HepG2 (cell line): ENCODE data around the gene HABP4. TPM values are rescaled to one million over a fixed set of nuclear protein-coding genes. Genes with fewer than 3 reads are reported as not detected.

Source experiments
- AHR ChIP-seq: IDR thresholded peaks from 2 replicates; pipeline ENCODE4 v1.6.1; 2018; ENCODE audit warnings: missing genetic modification reagents, missing compliant biosample characterization
- HNRNPL ChIP-seq: fragments of 200-400 bp; formaldehyde crosslinking; IDR thresholded peaks from 2 replicates; pipeline ENCODE4 v1.6.1; 2017; ENCODE audit warnings: mild to moderate bottlenecking, low read depth, low read length
- HNRNPLL ChIP-seq: fragments of 200-400 bp; formaldehyde crosslinking; IDR thresholded peaks from 2 replicates; pipeline ENCODE4 v1.6.1; 2017; ENCODE audit warnings: mild to moderate bottlenecking, low read depth, low read length; ENCODE audit not compliant: poor library complexity, severe bottlenecking
- ISX ChIP-seq: sonication (generic); formaldehyde crosslinking; conservative IDR thresholded peaks from 2 replicates; pipeline ENCODE4 v1.5.0; 2020; ENCODE audit warnings: missing genetic modification reagents
- MIXL1 ChIP-seq: IDR thresholded peaks from 2 replicates; pipeline ENCODE4 v1.6.1; 2016
- PHF5A ChIP-seq: IDR thresholded peaks from one replicate; pipeline ENCODE4 v1.6.1; 2018; ENCODE audit warnings: low read depth, missing genetic modification reagents; ENCODE audit not compliant: unreplicated experiment
- ZBTB42 ChIP-seq: sonication (generic); formaldehyde crosslinking; IDR thresholded peaks from 2 replicates; pipeline ENCODE4 v1.5.0; 2020; ENCODE audit warnings: mild to moderate bottlenecking, missing genetic modification reagents
- ZMYM2 ChIP-seq: sonication (generic); formaldehyde crosslinking; IDR thresholded peaks from 2 replicates; pipeline ENCODE4 v1.8.0; 2022; ENCODE audit warnings: mild to moderate bottlenecking, missing genetic modification reagents
- ZNF746 ChIP-seq: sonication (generic); formaldehyde crosslinking; IDR thresholded peaks from 2 replicates; pipeline ENCODE4 v1.8.0; 2022; ENCODE audit warnings: mild to moderate bottlenecking, missing genetic modification reagents
- ZSCAN31 ChIP-seq: sonication (generic); formaldehyde crosslinking; IDR thresholded peaks from 2 replicates; pipeline ENCODE4 v1.5.0; 2020; ENCODE audit warnings: low read depth, mild to moderate bottlenecking, missing genetic modification reagents
- polyA plus RNA-seq, 8 experiments: library from polyadenylated mRNA; depleted of rRNA in 3 of 8; stranded (reverse) in 7 of 8; unstranded in 1 of 8; fragments of >200 nt; fragmentation: Illumina TruSeq in 4 of 8; extraction: Trizol in 4 of 8; gene quantifications; 2 replicates each; pipeline versions ENCODE4 v1.2.1 to v1.2.3, GENCODE V29; 2011 to 2016; ENCODE audit warnings: low read depth in 4 of 8, missing spikeins in 1 of 8, mixed read lengths in 1 of 8; ENCODE audit not compliant: insufficient read depth in 1 of 8
- total RNA-seq, 5 experiments: library from RNA; depleted of rRNA; stranded (reverse); fragments of >200 nt; fragmentation: Illumina TruSeq; extraction: Trizol; gene quantifications; 2 replicates each; pipeline ENCODE4 v1.2.3, GENCODE V29; 2016; ENCODE audit warnings: low read depth in 1 of 5
- TF ChIP-seq, protein P1 (sequence below): IDR thresholded peaks from 2 replicates; pipeline ENCODE4 v1.6.1; 2016; ENCODE audit warnings: low read depth, missing genetic modification reagents, missing compliant biosample characterization
- TF ChIP-seq, protein P2 (sequence below): sonication (generic); formaldehyde crosslinking; conservative IDR thresholded peaks from 2 replicates; pipeline ENCODE4 v1.4.0; 2020; ENCODE audit warnings: mild to moderate bottlenecking, missing genetic modification reagents, moderate library complexity
- TF ChIP-seq, protein P3 (sequence below): sonication (generic); formaldehyde crosslinking; IDR thresholded peaks from 2 replicates; pipeline ENCODE4 v1.5.0; 2020; ENCODE audit warnings: mild to moderate bottlenecking, missing genetic modification reagents
- TF ChIP-seq, protein P4 (sequence below): sonication (generic); formaldehyde crosslinking; IDR thresholded peaks from 2 replicates; pipeline ENCODE4 v1.5.0; 2020; ENCODE audit warnings: mild to moderate bottlenecking, missing genetic modification reagents

HABP4 gene
- total and polyA plus RNA-seq, 2 of the 13 experiments (the other 11 are each of a cell fraction or from before 2014, with no cell fraction given) = 14.3 to 26.6 TPM

DNA sequence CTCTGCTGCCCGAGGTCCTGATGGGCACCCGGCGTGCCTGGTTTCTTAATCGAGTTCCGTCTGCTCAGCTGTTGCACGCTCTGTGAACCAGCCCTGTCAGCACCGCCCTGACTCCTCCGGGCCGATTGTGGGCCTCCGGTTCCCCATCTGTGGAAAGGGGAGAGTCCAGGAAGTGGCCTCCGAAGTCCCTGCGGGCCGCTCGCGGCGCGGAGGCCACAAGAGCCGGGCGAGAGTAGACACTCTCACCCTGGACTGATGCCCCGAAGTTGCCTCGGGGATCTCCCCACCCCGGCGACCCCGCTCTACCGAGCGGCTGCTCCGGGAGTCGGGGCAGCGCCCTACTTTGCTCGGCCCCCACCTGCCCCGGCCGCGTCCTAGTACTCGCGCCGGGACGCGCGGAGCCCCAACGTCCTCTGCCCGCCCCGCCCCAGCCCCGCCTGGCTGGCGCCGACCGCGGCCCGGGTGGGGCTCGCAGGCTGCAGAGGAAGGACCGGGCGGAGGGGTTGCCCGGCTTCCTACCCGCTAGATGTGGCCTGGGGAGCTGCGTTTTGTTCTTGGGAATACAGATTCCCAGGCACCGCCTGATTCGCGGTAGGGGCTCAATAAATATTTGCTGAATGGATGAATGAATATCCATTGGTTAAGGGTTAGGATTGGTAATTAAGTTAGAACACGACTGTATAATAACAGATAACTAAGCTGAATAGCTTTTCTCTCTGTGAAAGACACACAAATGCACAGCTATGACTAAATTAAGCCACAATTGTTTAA, 30.9 kb upstream of the HABP4 start (continued):
- TF ChIP-seq, protein P1, sequence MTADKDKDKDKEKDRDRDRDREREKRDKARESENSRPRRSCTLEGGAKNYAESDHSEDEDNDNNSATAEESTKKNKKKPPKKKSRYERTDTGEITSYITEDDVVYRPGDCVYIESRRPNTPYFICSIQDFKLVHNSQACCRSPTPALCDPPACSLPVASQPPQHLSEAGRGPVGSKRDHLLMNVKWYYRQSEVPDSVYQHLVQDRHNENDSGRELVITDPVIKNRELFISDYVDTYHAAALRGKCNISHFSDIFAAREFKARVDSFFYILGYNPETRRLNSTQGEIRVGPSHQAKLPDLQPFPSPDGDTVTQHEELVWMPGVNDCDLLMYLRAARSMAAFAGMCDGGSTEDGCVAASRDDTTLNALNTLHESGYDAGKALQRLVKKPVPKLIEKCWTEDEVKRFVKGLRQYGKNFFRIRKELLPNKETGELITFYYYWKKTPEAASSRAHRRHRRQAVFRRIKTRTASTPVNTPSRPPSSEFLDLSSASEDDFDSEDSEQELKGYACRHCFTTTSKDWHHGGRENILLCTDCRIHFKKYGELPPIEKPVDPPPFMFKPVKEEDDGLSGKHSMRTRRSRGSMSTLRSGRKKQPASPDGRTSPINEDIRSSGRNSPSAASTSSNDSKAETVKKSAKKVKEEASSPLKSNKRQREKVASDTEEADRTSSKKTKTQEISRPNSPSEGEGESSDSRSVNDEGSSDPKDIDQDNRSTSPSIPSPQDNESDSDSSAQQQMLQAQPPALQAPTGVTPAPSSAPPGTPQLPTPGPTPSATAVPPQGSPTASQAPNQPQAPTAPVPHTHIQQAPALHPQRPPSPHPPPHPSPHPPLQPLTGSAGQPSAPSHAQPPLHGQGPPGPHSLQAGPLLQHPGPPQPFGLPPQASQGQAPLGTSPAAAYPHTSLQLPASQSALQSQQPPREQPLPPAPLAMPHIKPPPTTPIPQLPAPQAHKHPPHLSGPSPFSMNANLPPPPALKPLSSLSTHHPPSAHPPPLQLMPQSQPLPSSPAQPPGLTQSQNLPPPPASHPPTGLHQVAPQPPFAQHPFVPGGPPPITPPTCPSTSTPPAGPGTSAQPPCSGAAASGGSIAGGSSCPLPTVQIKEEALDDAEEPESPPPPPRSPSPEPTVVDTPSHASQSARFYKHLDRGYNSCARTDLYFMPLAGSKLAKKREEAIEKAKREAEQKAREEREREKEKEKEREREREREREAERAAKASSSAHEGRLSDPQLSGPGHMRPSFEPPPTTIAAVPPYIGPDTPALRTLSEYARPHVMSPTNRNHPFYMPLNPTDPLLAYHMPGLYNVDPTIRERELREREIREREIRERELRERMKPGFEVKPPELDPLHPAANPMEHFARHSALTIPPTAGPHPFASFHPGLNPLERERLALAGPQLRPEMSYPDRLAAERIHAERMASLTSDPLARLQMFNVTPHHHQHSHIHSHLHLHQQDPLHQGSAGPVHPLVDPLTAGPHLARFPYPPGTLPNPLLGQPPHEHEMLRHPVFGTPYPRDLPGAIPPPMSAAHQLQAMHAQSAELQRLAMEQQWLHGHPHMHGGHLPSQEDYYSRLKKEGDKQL (CRISPR knock-in tag) = 0 out of 2 replicates have a peak, but pooled peaks have one; percentile 47
- TF ChIP-seq ZSCAN31 (CRISPR knock-in tag) (no peak), HNRNPL (peak; percentile 30; the same call in 1 of the 2 replicates), MIXL1 (no peak; the same call in none of the 2 replicates), HNRNPLL (peak; percentile 69), ISX (no peak), ZNF746 (CRISPR knock-in tag) (peak; percentile 41; the same call in 1 of the 2 replicates), ZBTB42 (CRISPR knock-in tag) (peak; percentile 16; the same call in 1 of the 2 replicates), PHF5A (no peak), ZMYM2 (CRISPR knock-in tag) (no peak), AHR (CRISPR knock-in tag) (peak; percentile 31; the same call in 1 of the 2 replicates)
- TF ChIP-seq, protein P2, sequence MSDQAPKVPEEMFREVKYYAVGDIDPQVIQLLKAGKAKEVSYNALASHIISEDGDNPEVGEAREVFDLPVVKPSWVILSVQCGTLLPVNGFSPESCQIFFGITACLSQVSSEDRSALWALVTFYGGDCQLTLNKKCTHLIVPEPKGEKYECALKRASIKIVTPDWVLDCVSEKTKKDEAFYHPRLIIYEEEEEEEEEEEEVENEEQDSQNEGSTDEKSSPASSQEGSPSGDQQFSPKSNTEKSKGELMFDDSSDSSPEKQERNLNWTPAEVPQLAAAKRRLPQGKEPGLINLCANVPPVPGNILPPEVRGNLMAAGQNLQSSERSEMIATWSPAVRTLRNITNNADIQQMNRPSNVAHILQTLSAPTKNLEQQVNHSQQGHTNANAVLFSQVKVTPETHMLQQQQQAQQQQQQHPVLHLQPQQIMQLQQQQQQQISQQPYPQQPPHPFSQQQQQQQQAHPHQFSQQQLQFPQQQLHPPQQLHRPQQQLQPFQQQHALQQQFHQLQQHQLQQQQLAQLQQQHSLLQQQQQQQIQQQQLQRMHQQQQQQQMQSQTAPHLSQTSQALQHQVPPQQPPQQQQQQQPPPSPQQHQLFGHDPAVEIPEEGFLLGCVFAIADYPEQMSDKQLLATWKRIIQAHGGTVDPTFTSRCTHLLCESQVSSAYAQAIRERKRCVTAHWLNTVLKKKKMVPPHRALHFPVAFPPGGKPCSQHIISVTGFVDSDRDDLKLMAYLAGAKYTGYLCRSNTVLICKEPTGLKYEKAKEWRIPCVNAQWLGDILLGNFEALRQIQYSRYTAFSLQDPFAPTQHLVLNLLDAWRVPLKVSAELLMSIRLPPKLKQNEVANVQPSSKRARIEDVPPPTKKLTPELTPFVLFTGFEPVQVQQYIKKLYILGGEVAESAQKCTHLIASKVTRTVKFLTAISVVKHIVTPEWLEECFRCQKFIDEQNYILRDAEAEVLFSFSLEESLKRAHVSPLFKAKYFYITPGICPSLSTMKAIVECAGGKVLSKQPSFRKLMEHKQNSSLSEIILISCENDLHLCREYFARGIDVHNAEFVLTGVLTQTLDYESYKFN (CRISPR knock-in tag) = peak; percentile 51
- TF ChIP-seq, protein P3, sequence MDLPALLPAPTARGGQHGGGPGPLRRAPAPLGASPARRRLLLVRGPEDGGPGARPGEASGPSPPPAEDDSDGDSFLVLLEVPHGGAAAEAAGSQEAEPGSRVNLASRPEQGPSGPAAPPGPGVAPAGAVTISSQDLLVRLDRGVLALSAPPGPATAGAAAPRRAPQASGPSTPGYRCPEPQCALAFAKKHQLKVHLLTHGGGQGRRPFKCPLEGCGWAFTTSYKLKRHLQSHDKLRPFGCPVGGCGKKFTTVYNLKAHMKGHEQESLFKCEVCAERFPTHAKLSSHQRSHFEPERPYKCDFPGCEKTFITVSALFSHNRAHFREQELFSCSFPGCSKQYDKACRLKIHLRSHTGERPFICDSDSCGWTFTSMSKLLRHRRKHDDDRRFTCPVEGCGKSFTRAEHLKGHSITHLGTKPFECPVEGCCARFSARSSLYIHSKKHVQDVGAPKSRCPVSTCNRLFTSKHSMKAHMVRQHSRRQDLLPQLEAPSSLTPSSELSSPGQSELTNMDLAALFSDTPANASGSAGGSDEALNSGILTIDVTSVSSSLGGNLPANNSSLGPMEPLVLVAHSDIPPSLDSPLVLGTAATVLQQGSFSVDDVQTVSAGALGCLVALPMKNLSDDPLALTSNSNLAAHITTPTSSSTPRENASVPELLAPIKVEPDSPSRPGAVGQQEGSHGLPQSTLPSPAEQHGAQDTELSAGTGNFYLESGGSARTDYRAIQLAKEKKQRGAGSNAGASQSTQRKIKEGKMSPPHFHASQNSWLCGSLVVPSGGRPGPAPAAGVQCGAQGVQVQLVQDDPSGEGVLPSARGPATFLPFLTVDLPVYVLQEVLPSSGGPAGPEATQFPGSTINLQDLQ (CRISPR knock-in tag) = no peak; the same call in 1 of the 2 replicates
- TF ChIP-seq, protein P4, sequence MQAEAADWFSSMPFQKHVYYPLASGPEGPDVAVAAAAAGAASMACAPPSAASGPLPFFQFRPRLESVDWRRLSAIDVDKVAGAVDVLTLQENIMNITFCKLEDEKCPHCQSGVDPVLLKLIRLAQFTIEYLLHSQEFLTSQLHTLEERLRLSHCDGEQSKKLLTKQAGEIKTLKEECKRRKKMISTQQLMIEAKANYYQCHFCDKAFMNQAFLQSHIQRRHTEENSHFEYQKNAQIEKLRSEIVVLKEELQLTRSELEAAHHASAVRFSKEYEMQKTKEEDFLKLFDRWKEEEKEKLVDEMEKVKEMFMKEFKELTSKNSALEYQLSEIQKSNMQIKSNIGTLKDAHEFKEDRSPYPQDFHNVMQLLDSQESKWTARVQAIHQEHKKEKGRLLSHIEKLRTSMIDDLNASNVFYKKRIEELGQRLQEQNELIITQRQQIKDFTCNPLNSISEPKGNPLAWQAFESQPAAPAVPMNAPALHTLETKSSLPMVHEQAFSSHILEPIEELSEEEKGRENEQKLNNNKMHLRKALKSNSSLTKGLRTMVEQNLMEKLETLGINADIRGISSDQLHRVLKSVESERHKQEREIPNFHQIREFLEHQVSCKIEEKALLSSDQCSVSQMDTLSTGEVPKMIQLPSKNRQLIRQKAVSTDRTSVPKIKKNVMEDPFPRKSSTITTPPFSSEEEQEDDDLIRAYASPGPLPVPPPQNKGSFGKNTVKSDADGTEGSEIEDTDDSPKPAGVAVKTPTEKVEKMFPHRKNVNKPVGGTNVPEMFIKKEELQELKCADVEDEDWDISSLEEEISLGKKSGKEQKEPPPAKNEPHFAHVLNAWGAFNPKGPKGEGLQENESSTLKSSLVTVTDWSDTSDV (CRISPR knock-in tag) = no peak
